OCI-M2 (cell line): Measurements from ENCODE around the gene SPAM1.
"Not testable (repeated sequence)": the region's sequence is repeated elsewhere in the genome, so short reads cannot be mapped to it uniquely, and the experiment has no call there.

Experiments used
- DNase-seq: peaks from one replicate; lab custom pipeline; 2025; ENCODE audit not compliant: unreplicated experiment; lab: John Stamatoyannopoulos, UW

The SPAM1 gene

GRCh38 chr7:123948136-123948535, 23.1 kb downstream of the SPAM1 start:
- DNase-seq: no peak

- DNase-seq: no peak
Measured at GRCh38 chr7:123958186-123958703, 33.2 kb downstream of the SPAM1 start.

- no peak for DNase-seq
Measured at GRCh38 chr7:123961771-123962170, 36.7 kb downstream of the SPAM1 start.

GRCh38 chr7:123966936-123967335, 41.9 kb downstream of the SPAM1 start:
- DNase-seq: no peak

GRCh38 chr7:123972045-123972444, 47.0 kb downstream of the SPAM1 start:
- no peak for DNase-seq

- no peak for DNase-seq
Measured at GRCh38 chr7:123972831-123973230, 47.8 kb downstream of the SPAM1 start.

- DNase-seq: no peak
Measured at GRCh38 chr7:123974326-123974908, 49.4 kb downstream of the SPAM1 start.

- DNase-seq: no peak
Measured at GRCh38 chr7:123975084-123975483, 50.0 kb downstream of the SPAM1 start.

GRCh38 chr7:123977081-123977480, 52.0 kb downstream of the SPAM1 start:
- DNase-seq: no peak

GRCh38 chr7:123979876-123980275, 54.8 kb downstream of the SPAM1 start:
- no peak for DNase-seq

- no peak for DNase-seq
Measured at GRCh38 chr7:123987445-123987844, 62.4 kb downstream of the SPAM1 start.

GRCh38 chr7:123992913-123993518, 68.0 kb downstream of the SPAM1 start:
- DNase-seq: no peak

GRCh38 chr7:123993996-123994395, 69.0 kb downstream of the SPAM1 start:
- no peak for DNase-seq

- DNase-seq: no peak
Measured at GRCh38 chr7:123994449-123994848, 69.4 kb downstream of the SPAM1 start.

GRCh38 chr7:123995617-123996326, 70.7 kb downstream of the SPAM1 start:
- no peak for DNase-seq

- no peak for DNase-seq
Measured at GRCh38 chr7:123996327-123996625, 71.2 kb downstream of the SPAM1 start.

- no peak for DNase-seq
Measured at GRCh38 chr7:123998921-123999320, 73.9 kb downstream of the SPAM1 start.

GRCh38 chr7:123999703-124000102, 74.7 kb downstream of the SPAM1 start:
- no peak for DNase-seq

- not testable (repeated sequence) for DNase-seq
Measured at GRCh38 chr7:124008296-124008695, 83.3 kb downstream of the SPAM1 start.

- DNase-seq: no peak
Measured at GRCh38 chr7:124009321-124009720, 84.3 kb downstream of the SPAM1 start.
